PC-3 (cell line): ENCODE data around the gene ZNF778. TPM values are rescaled to one million over a fixed set of nuclear protein-coding genes. Genes with fewer than 3 reads are reported as not detected.

ENCODE experiments used
- ATAC-seq: fragments of 200-7000 bp; cut with Tn5 transposase; 2 replicates; pipeline ENCODE4 v1.9.1; 2020; ENCODE audit warnings: mild to moderate bottlenecking, moderate library complexity
- BruUV-seq: library from RNA; stranded (reverse); fragments of 400-500 nt; replicated peaks from 2 replicates; lab custom pipeline; 2021; lab: Mats Ljungman, UMichigan
- CTCF ChIA-PET: fragments of 300-600 bp; sonication (Branson Sonifier 250); formaldehyde crosslinking; loops from one replicate; lab custom pipeline; 2022; ENCODE audit warnings: antibody characterized with exemption; lab: Charles Lee
- POLR2A ChIA-PET: fragments of 300-600 bp; sonication (Branson Sonifier 250); formaldehyde crosslinking; loops from one replicate; lab custom pipeline; 2022; ENCODE audit warnings: antibody characterized with exemption; ENCODE audit not compliant: unreplicated experiment; lab: Charles Lee
- DNase-seq: peaks from one replicate; pipeline ENCODE4 v3.0.0-alpha.2; 2015
- H2AFZ ChIP-seq: fragments of 300-600 bp; sonication (generic); 2 replicates; pipeline ENCODE4 v1.6.0; 2016; ENCODE audit warnings: antibody characterized with exemption, low read length
- H3F3A ChIP-seq: fragments of 300-600 bp; sonication (generic); one replicate; pipeline ENCODE4 v1.6.0; 2017; ENCODE audit warnings: antibody characterized with exemption, low read length, control low read depth, mild to moderate bottlenecking; ENCODE audit not compliant: unreplicated experiment
- H3K27ac ChIP-seq: fragments of 300-600 bp; sonication (generic); 2 replicates; pipeline ENCODE4 v1.5.1; 2016; ENCODE audit warnings: mild to moderate bottlenecking, low read length
- H3K27me3 ChIP-seq: fragments of 300-600 bp; sonication (generic); 2 replicates; pipeline ENCODE4 v1.6.1; 2016; ENCODE audit warnings: low read length, mixed read lengths
- H3K36me3 ChIP-seq: fragments of 300-600 bp; sonication (generic); 2 replicates; pipeline ENCODE4 v1.6.1; 2016; ENCODE audit warnings: low read depth, mixed run types, low read length, mixed read lengths
- H3K4me1 ChIP-seq: fragments of 300-600 bp; sonication (generic); 2 replicates; pipeline ENCODE4 v1.5.1; 2016; ENCODE audit warnings: low read length; ENCODE audit not compliant: insufficient read depth
- H3K4me2 ChIP-seq: fragments of 300-600 bp; sonication (generic); 2 replicates; pipeline ENCODE4 v1.6.0; 2016; ENCODE audit warnings: low read length
- H3K4me3 ChIP-seq: fragments of 300-600 bp; sonication (generic); 2 replicates; pipeline ENCODE4 v1.5.1; 2016; ENCODE audit warnings: mild to moderate bottlenecking, low read length, mixed read lengths
- H3K79me2 ChIP-seq: fragments of 300-600 bp; sonication (generic); 2 replicates; pipeline ENCODE4 v1.6.1; 2017; ENCODE audit warnings: low read length, mixed read lengths
- H3K9ac ChIP-seq: fragments of 300-600 bp; sonication (generic); 2 replicates; pipeline ENCODE4 v1.6.0; 2016; ENCODE audit warnings: mild to moderate bottlenecking, low read length
- H3K9me2 ChIP-seq: fragments of 300-600 bp; sonication (generic); replicated peaks from 2 replicates; pipeline ENCODE4 v1.6.1; 2016; ENCODE audit warnings: mixed run types, low read length, mixed read lengths
- H3K9me3 ChIP-seq: fragments of 300-600 bp; sonication (generic); 2 replicates; pipeline ENCODE4 v1.6.1; 2016; ENCODE audit warnings: low read length, mixed read lengths
- H4K20me1 ChIP-seq: fragments of 300-600 bp; sonication (generic); 2 replicates; pipeline ENCODE4 v1.6.1; 2016; ENCODE audit warnings: low read length, mixed read lengths
- CTCF ChIP-seq: fragments of 300-600 bp; sonication (generic); conservative IDR thresholded peaks from 2 replicates; pipeline ENCODE4 v1.5.1; 2017; ENCODE audit warnings: antibody characterized with exemption, low read depth, mild to moderate bottlenecking, low read length
- EZH2 ChIP-seq: fragments of 300-600 bp; sonication (generic); IDR thresholded peaks from one replicate; pipeline ENCODE4 v1.6.1; 2017; ENCODE audit warnings: antibody characterized with exemption, mild to moderate bottlenecking, low read length; ENCODE audit not compliant: unreplicated experiment
- EZH2phosphoT487 ChIP-seq: fragments of 300-600 bp; sonication (generic); IDR thresholded peaks from 2 replicates; pipeline ENCODE4 v1.6.1; 2018; ENCODE audit warnings: mild to moderate bottlenecking, antibody characterized with exemption, low read length, borderline replicate concordance
- intact Hi-C: fragments of 100-400 bp; cut with micrococcal nuclease; formaldehyde crosslinking; loops from 2 replicates; pipeline ENCODE4 v1.9.0; 2023
- total RNA-seq: library from RNA; depleted of rRNA; stranded (reverse); fragments of >200 nt; gene quantifications from 2 replicates; pipeline ENCODE4 v1.2.3, GENCODE V29; 2014

The ZNF778 gene
- total RNA-seq, 1 experiment from 2014 or later = 15.3 TPM

GRCh38 chr16:89169778-89170177 lies 47.7 kb upstream of the ZNF778 start:
- Histone ChIP-seq H3K27ac (no peak overlapping the region), H3K4me3 (no peak overlapping the region), H3K9me3 (no peaks in the 10 kb centered on the region), H3K4me2 (no peak overlapping the region), H3F3A (no peaks in the 10 kb centered on the region), H2AFZ (no peak overlapping the region), H3K79me2 (no peaks in the 10 kb centered on the region), H3K36me3 (no peaks in the 10 kb centered on the region), H4K20me1 (no peaks in the 10 kb centered on the region), H3K27me3 (no peaks in the 10 kb centered on the region), H3K9ac (no peak overlapping the region), H3K4me1 (peaks cover 9% of the 10 kb centered on the region; the same call in 1 of the 2 replicates), H3K9me2 (no peaks in the 10 kb centered on the region)
- BruUV-seq = no TSS peak
- intact Hi-C loops = loop anchor here (5.0 to 10.0 kb wide), 4 partner anchors 115 to 355 kb away; partner anchors contain the start of gene APRT
- ATAC-seq (no peak), DNase-seq (no peak)
- POLR2A ChIA-PET = no interaction called here
- CTCF ChIA-PET = no interaction called here
- TF ChIP-seq EZH2 = no peak
- TF ChIP-seq CTCF = no peak
- TF ChIP-seq EZH2phosphoT487 = no peak

GRCh38 chr16:89170346-89171215 lies 46.9 kb upstream of the ZNF778 start:
- Histone ChIP-seq H3K4me1 (peaks cover 9% of the 10 kb centered on the region; the same call in 1 of the 2 replicates), H3K9me2 (no peaks in the 10 kb centered on the region), H3K4me2 (peak overlapping the region; percentile 90), H3K27ac (no peak overlapping the region), H3K4me3 (peak overlapping the region; percentile 63), H3K27me3 (no peaks in the 10 kb centered on the region), H3K36me3 (no peaks in the 10 kb centered on the region), H3F3A (no peaks in the 10 kb centered on the region), H3K9me3 (no peaks in the 10 kb centered on the region), H4K20me1 (no peaks in the 10 kb centered on the region), H3K79me2 (no peaks in the 10 kb centered on the region), H3K9ac (no peak overlapping the region), H2AFZ (peak overlapping the region; percentile 86)
- ChIA-PET POLR2A (interaction anchor here (0.6 kb wide), 1 partner anchor 22 kb away, joined by 6 read pairs; no protein-coding TSS in a partner anchor), CTCF (no interaction called here)
- TF ChIP-seq EZH2 (no peak), EZH2phosphoT487 (no peak), CTCF (no peak)
- ATAC-seq (peak; percentile 16; the same call in 1 of the 2 replicates), DNase-seq (peak; percentile 58)
- BruUV-seq = no TSS peak
- intact Hi-C loops = no loop called here
